NOMO-1 (cell line): ENCODE results near the gene INO80.
A peak's percentile ranks its signal among the peaks of the same experiment; 100 is the strongest.
"Not testable (repeated sequence)": the region's sequence is repeated elsewhere in the genome, so short reads cannot be mapped to it uniquely, and the experiment has no call there.

Experiments used
- DNase-seq, 2 experiments: peaks; one replicate each; lab custom pipeline; 2025; ENCODE audit not compliant: unreplicated experiment in 2 of 2; lab: John Stamatoyannopoulos, UW

Gene INO80

GRCh38 chr15:41116962-41117252 is 827 bp upstream of the INO80 start:
- DNase-seq, result no peak

- DNase-seq, result peak; percentile 59 to 74
Observed at GRCh38 chr15:41115652-41116115, 396 bp downstream of the INO80 start.

- DNase-seq, result peak; percentile 55 to 59
Observed at GRCh38 chr15:41115161-41115651, 874 bp downstream of the INO80 start.

GRCh38 chr15:41106947-41107346 is 9.1 kb downstream of the INO80 start:
- no peak for DNase-seq

- peak; percentile 20 to 51 for DNase-seq
Observed at GRCh38 chr15:41105348-41106334, 10.4 kb downstream of the INO80 start.

GRCh38 chr15:41104234-41104633 is 11.8 kb downstream of the INO80 start:
- no peak for DNase-seq

GRCh38 chr15:41102854-41103253 is 13.2 kb downstream of the INO80 start:
- DNase-seq, result no peak

- DNase-seq, result no peak
Observed at GRCh38 chr15:41096178-41096577, 19.9 kb downstream of the INO80 start.

- DNase-seq, result no peak
Observed at GRCh38 chr15:41085029-41085428, 31.1 kb downstream of the INO80 start.

GRCh38 chr15:41080144-41080543 is 35.9 kb downstream of the INO80 start:
- DNase-seq, result no peak

- no peak for DNase-seq
Observed at GRCh38 chr15:41079717-41080116, 36.4 kb downstream of the INO80 start.

GRCh38 chr15:41078879-41079278 is 37.2 kb downstream of the INO80 start:
- DNase-seq, result not testable (repeated sequence)

GRCh38 chr15:41078125-41078524 is 38.0 kb downstream of the INO80 start:
- no peak for DNase-seq

- no peak for DNase-seq
Observed at GRCh38 chr15:41073028-41073427, 43.1 kb downstream of the INO80 start.

- DNase-seq, result no peak
Observed at GRCh38 chr15:41072013-41072412, 44.1 kb downstream of the INO80 start.

- DNase-seq, result no peak
Observed at GRCh38 chr15:41066516-41066915, 49.6 kb downstream of the INO80 start.

GRCh38 chr15:41061667-41062066 is 54.4 kb downstream of the INO80 start:
- no peak for DNase-seq

- no peak for DNase-seq
Observed at GRCh38 chr15:41060505-41060904, 55.6 kb downstream of the INO80 start.

- DNase-seq, result no peak
Observed at GRCh38 chr15:41056810-41057209, 59.3 kb downstream of the INO80 start.

GRCh38 chr15:41055706-41056105 is 60.4 kb downstream of the INO80 start:
- DNase-seq, result no peak

GRCh38 chr15:41051139-41051538 is 64.9 kb downstream of the INO80 start:
- DNase-seq, result no peak

- DNase-seq, result no peak
Observed at GRCh38 chr15:41048852-41049251, 67.2 kb downstream of the INO80 start.
